Thymus (tissue), 11 donors: ENCODE results near the gene SLC9A1. TPM values are rescaled to one million over a fixed set of nuclear protein-coding genes. Genes with fewer than 3 reads are reported as not detected.
A peak's percentile ranks its signal among the peaks of the same experiment; 100 is the strongest.

Source experiments
- DNase-seq, 9 donors: peaks; one replicate each; pipeline ENCODE4 v3.0.0-alpha.2; 2013; ENCODE audit warnings: low spot score in 9 of 9, low read depth in 6 of 9, missing footprints in 1 of 9
- H3K27ac ChIP-seq, 2 donors: one replicate each; pipeline ENCODE4 v1.5.1; 2013; ENCODE audit warnings: control low read depth in 1 of 2, low read depth in 1 of 2, low read length in 1 of 2, mild to moderate bottlenecking in 1 of 2, moderate library complexity in 1 of 2
- H3K27me3 ChIP-seq, 2 donors: one replicate each; pipeline ENCODE4 v1.5.1; 2013; ENCODE audit warnings: low read length in 1 of 2; ENCODE audit not compliant: control insufficient read depth in 2 of 2, insufficient read depth in 1 of 2
- H3K36me3 ChIP-seq, 2 donors: one replicate each; pipeline ENCODE4 v1.5.1; 2013; ENCODE audit warnings: low read length in 1 of 2, mild to moderate bottlenecking in 1 of 2, moderate library complexity in 1 of 2; ENCODE audit not compliant: control insufficient read depth in 2 of 2, insufficient read depth in 2 of 2
- H3K4me1 ChIP-seq, 2 donors: one replicate each; pipeline ENCODE4 v1.5.1; 2013; ENCODE audit warnings: low read length in 2 of 2; ENCODE audit not compliant: control insufficient read depth in 2 of 2, insufficient read depth in 2 of 2
- H3K4me3 ChIP-seq, 2 donors: one replicate each; pipeline ENCODE4 v1.5.1; 2013; ENCODE audit warnings: low read length in 2 of 2, control low read depth in 1 of 2, mild to moderate bottlenecking in 1 of 2
- H3K9me3 ChIP-seq, 2 donors: one replicate each; pipeline ENCODE4 v1.5.1; 2013; ENCODE audit warnings: low read length in 1 of 2, mild to moderate bottlenecking in 1 of 2; ENCODE audit not compliant: control insufficient read depth in 2 of 2, insufficient read depth in 1 of 2
- WGBS: extraction: QIAGEN DNeasy Blood & Tissue Kit; methylation state at CpG from one replicate; pipeline ENCODE4 v1.1.7; 2013; 5-methylcytosine and 5-hydroxymethylcytosine counted together
- polyA plus RNA-seq: library from polyadenylated mRNA; stranded (reverse); fragments of 200-250 nt; gene quantifications from one replicate; pipeline ENCODE4 v1.2.3, GENCODE V29; 2013
- total RNA-seq: library from RNA; stranded (reverse); fragments of 120-200 nt; gene quantifications from one replicate; pipeline ENCODE4 v1.2.4, GENCODE V29; 2013
- donor health status: healthy.

The SLC9A1 gene
- total and polyA plus RNA-seq, 2 donors: 1.7 to 11.1 TPM

- peaks cover 9 to 44% of the 10 kb centered on the region in 2 donors for H3K4me1 ChIP-seq
- H3K27me3 ChIP-seq: no peaks in the 10 kb centered on the region
- DNase-seq: no peak
- no peaks in the 10 kb centered on the region for H3K9me3 ChIP-seq
- no peak overlapping the region for H3K4me3 ChIP-seq
- peaks cover 23 to 26% of the 10 kb centered on the region in 2 donors for H3K36me3 ChIP-seq
- WGBS: 97% methylated on average over 23 of the region's 23 CpGs
- no peak overlapping the region for H3K27ac ChIP-seq
These were observed 45.7 kb downstream of the SLC9A1 start for GRCh38 chr1:27109103-27109822.

DNA sequence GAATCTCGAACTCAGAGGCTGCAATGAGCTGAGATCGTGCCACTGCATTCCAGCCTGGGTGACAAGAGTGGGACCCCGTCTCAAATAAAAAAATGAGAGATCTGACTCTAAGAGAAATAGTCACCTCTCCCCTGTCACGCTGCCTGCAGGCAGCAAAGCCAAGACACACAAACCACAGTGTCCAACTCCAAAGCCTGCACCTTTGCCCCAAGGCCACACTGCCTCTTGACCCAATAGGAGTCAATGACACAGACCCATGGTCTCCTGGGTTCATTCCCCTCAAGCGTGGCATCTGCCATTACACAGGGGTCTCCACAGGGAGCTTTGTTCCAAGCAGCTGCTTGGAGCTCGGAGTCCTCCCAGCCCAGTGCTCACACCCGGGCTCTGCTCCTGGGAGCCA is 46.3 kb downstream of the SLC9A1 start:
- H3K27me3 ChIP-seq: no peaks in the 10 kb centered on the region
- DNase-seq: no peak
- peaks cover 9 to 37% of the 10 kb centered on the region in 2 donors for H3K4me1 ChIP-seq
- WGBS: 98% methylated on average over 7 of the region's 7 CpGs
- no peak overlapping the region for H3K4me3 ChIP-seq
- H3K36me3 ChIP-seq: peaks cover 22 to 23% of the 10 kb centered on the region in 2 donors
- no peak overlapping the region for H3K27ac ChIP-seq
- no peaks in the 10 kb centered on the region for H3K9me3 ChIP-seq

- H3K27me3 ChIP-seq: no peaks in the 10 kb centered on the region
- H3K4me3 ChIP-seq: no peak overlapping the region
- H3K27ac ChIP-seq: peak overlapping the region; percentile 18 to 52
- no peak for DNase-seq
- 90% methylated on average over 7 of the region's 7 CpGs for WGBS
- H3K36me3 ChIP-seq: peaks cover 29 to 33% of the 10 kb centered on the region in 2 donors
- H3K9me3 ChIP-seq: no peaks in the 10 kb centered on the region
- H3K4me1 ChIP-seq: peaks cover under 1 to 22% of the 10 kb centered on the region in 2 donors
These were observed 48.2 kb downstream of the SLC9A1 start for GRCh38 chr1:27106561-27107323.

GRCh38 chr1:27105018-27105417 is 49.9 kb downstream of the SLC9A1 start:
- DNase-seq: no peak
- Histone ChIP-seq H3K36me3 (peaks cover 38 to 44% of the 10 kb centered on the region in 2 donors), H3K27ac (no peak overlapping the region), H3K9me3 (no peaks in the 10 kb centered on the region), H3K27me3 (no peaks in the 10 kb centered on the region), H3K4me1 (peaks cover 0 to 16% of the 10 kb centered on the region in 2 donors), H3K4me3 (no peak overlapping the region)
- 93% methylated on average over 2 of the region's 2 CpGs for WGBS

DNA sequence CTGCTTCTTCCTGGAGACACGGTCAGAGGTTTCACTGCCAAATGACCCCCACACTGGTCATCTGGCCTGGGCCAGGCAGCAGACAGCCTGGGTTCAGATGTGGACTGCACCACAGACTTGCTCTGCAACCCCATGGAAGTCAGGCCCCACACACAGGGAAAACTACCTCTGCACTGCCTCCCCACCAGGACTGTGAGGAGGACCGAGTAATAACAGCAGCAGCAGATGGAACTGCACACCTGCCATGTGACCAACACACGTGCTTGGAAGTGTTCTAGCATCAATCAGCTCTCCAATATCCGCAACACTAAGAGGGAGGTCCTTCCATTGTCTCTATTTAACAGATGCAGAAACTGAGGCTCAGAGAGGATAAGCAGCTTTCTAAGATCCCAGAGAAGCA is 51.4 kb downstream of the SLC9A1 start:
- Histone ChIP-seq H3K36me3 (peaks cover 33 to 37% of the 10 kb centered on the region in 2 donors), H3K4me1 (peaks cover 0 to 27% of the 10 kb centered on the region in 2 donors), H3K27ac (no peak overlapping the region), H3K27me3 (no peaks in the 10 kb centered on the region), H3K4me3 (no peak overlapping the region), H3K9me3 (no peaks in the 10 kb centered on the region)
- no peak for DNase-seq
- WGBS: 87% methylated on average over 4 of the region's 4 CpGs

DNA sequence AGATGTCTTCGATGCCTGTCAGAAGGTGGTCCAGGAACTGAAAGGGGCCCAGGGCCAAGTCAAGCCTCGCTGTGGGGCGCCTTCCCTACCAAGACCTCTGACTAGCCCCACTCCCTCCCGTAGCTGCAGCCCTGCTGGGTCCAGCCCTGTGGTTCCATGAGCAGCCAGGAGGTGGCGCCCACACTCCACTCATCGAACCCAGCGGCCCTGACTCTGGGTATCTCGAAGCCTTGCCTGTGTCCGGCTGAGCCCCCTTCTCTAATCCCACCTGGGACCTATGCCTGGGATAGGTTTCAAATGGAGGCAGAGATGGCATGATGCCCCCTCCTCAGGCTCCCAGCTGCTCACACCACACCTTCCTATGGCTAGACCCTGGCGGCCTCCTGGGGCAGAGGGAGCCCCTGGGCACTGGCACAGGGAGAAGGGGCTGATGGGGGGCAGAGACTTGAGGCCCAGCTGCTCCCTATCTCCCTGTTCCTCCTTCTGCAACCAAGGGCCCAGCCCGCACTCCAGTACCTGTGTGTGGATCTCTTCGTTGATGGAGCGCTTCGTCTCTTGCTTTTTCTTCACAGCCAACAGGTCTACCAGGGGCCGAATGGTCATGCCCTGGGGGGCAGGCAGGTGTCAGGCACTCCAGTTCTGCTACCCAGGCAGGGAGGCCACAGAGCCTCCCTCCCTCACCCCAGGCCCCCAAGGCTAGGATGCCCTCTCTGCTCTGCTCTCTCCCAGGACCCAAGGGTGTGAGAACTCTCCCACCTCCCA is 52.0 kb downstream of the SLC9A1 start:
- 49% methylated on average over 15 of the region's 15 CpGs for WGBS
- peak in 7 of 9 donors; percentile 33 to 83 (median 65) for DNase-seq
- H3K9me3 ChIP-seq: no peaks in the 10 kb centered on the region
- no peak overlapping the region for H3K27ac ChIP-seq
- H3K4me1 ChIP-seq: peaks cover 0 to 33% of the 10 kb centered on the region in 2 donors
- no peak overlapping the region for H3K4me3 ChIP-seq
- no peaks in the 10 kb centered on the region for H3K27me3 ChIP-seq
- peaks cover 33 to 37% of the 10 kb centered on the region in 2 donors for H3K36me3 ChIP-seq

- Histone ChIP-seq H3K9me3 (no peaks in the 10 kb centered on the region), H3K4me1 (peaks cover 0 to 35% of the 10 kb centered on the region in 2 donors), H3K27me3 (no peaks in the 10 kb centered on the region), H3K4me3 (no peak overlapping the region), H3K27ac (no peak overlapping the region), H3K36me3 (peaks cover 30 to 37% of the 10 kb centered on the region in 2 donors)
- WGBS: 91% methylated on average over 17 of the region's 17 CpGs
- no peak for DNase-seq
These were observed 52.7 kb downstream of the SLC9A1 start for GRCh38 chr1:27102134-27102706.

GRCh38 chr1:27101696-27102095 is 53.2 kb downstream of the SLC9A1 start:
- no peak for DNase-seq

More at GRCh38 chr1:27101696-27102095, 53.2 kb downstream of the SLC9A1 start:
- Histone ChIP-seq H3K4me1 (peaks cover 0 to 35% of the 10 kb centered on the region in 2 donors), H3K27ac (no peak overlapping the region), H3K9me3 (no peaks in the 10 kb centered on the region), H3K4me3 (no peak overlapping the region), H3K36me3 (peaks cover 29 to 37% of the 10 kb centered on the region in 2 donors), H3K27me3 (no peaks in the 10 kb centered on the region)
- 97% methylated on average over 15 of the region's 15 CpGs for WGBS
